ENCODE data around the gene ARHGEF6.

The ARHGEF6 gene

DNA sequence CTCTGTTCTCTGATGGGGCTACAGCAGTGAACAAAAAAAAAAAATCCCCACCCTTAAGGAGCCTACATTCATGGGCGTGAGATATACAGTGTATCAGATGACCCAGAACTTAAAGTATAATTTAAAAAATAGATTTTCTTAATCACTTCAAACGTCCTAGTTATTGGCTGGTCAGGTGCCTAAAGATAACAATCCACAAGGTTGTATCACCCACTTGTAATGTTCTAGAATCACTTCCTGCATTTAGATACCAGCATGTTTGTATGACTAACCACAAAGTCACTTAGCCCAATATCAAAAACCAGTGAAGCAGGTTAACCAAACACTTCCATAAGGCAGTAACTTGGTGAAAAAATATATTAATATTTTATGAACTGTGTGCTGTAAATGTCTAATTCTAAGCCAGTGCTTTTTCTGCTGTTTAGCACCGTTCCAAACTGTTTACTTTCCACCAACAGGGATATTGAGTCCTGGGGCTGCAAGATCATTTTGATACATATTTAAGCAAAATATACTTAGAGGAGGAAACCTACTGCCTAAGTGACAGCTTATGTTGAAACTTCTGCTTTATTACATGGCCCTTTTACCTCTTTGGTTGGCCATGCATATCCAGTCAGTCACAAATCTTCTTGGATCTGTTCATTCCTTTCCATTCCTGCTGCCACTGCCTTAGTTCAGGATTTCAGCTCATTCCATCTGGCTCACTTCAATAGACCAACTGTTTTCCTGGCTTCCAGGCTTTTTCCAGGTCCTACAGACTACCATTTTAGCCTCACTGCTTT, 89.5 kb downstream of the ARHGEF6 start:
- no peak for DNase-seq (ENCODE audit: low spot score)

DNA sequence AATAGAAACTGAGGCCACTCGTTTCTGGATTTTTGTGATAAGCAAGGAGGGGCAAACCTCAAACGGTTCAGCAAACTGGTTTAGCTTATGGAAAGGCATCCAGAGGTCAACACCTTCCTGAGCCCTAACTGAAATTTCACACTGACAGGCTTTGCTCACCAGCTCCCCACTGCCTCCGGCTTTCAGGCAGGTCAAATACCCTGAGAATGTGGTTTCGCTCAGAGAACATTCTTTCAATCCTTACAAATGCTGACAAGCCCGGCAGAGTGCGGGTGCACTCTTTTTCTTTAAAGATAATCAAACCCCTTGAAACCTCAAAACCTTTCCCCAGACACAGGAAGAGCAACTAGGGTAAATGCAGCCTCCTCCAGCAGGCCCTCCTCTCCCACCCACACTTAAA, 91.3 kb downstream of the ARHGEF6 start:
- DNase-seq (ENCODE audit: low spot score) = no peak

DNA sequence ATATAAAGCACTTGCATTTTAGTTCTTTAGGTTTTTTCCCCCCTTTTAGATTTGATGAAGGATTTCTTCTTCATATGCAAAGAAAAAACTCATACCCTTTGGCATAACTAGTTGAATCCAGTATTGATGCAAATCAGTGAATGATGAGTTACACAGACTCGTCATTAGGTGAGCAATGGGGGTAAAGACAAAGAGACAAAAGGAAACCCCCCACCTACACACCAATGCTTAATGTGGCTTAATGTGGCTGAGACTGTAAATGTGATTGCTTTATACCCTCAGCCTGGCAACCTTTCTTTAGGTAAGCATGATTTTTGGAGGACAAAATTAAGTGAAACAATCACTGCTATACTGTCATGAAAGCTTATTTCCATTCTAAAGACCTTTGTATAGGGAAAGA, 93.3 kb downstream of the ARHGEF6 start:
- DNase-seq (ENCODE audit: low spot score) = no peak

- DNase-seq (ENCODE audit: low spot score) = no peak
These were observed 96.6 kb downstream of the ARHGEF6 start for GRCh38 chrX:136684120-136684519.

DNA sequence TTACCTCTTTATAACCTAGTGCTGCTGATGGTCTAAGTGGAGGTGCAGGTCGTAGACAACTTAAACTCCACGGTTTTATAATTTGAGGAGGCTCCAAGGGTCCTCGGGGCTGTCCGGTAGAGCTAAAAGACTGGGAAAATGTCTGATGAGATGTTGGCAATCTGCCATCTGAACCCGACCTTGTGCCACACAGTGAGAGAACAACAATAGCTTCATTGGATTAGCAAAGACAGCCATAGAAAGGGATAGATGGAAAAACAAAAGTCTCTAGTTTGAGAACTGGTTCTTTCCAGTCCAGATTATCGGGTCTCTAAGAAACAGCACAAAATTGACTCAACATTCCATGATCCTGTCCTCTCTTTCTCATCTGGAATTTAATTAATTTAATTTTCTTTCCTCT, 101.2 kb downstream of the ARHGEF6 start:
- DNase-seq (ENCODE audit: low spot score) = peak; percentile 49

DNA sequence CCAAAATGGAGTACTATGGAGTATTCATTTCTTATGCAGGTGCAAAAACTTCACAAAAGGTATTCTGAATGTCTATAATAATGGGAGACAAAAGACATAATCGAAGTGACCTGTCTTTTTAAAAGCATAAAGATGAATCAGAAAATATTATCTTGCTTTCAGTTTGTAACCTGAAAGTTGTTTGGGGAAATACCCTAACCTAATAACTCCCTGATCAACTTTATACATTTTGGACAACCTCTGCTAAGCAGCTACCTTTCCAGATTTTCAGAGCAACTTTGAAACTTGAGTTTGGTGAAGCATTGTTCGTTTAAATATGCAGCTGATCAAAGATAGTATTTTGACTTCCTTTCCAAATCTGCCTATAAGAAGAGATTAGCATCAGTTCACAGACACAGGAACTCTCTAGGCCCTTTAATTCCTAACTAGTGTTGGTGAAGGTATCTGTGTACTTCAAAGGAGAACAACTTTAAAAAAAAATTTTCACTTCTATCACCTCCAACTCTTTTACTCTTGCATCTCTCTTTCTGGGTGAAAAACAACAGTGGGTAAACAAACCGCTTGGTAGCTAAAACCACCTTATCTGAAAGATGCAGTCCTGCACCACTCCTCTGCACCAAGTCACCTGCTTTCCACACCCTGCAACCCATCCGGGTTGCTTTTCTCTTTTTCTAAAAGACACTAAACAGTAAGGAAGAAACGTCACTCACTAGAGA, 106.3 kb downstream of the ARHGEF6 start:
- no peak for DNase-seq (ENCODE audit: low spot score)

- no peak for DNase-seq (ENCODE audit: low spot score)
These were observed 109.6 kb downstream of the ARHGEF6 start for GRCh38 chrX:136671006-136671610.

DNA sequence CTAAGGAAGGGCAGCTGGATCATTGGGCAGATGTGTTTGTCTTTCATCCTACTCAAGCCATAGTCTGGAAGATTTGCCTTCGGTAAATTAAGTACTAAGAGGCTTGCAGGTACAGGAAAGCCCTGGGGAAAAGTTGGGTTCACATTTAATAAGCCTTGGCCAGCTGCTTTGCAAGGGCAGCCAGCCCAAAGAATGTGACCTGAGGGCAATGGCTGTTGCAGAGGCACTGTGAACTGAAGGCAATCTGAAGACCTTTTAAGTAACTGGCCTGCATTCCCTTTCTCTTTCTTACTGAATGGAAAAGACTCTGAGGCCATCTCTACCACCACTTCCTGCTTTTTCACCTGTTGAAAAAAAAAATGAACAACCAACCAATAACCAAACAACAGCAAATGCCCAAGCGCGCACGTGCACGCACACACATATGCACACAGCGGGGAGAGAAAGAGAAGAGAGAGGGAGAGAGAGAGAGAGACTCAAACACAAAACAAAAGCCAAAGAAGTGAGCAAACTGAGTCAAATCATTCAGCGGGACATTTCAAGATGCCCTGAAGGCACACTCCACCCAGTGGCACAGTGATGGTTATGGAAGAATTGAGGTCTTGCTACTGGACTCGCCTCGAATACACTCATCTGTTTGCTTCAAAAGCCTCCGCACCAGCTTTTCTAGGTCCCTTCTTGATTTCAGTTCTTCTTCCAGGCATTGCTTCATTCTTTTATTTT, 113.1 kb downstream of the ARHGEF6 start:
- DNase-seq (ENCODE audit: low spot score) = no peak

DNA sequence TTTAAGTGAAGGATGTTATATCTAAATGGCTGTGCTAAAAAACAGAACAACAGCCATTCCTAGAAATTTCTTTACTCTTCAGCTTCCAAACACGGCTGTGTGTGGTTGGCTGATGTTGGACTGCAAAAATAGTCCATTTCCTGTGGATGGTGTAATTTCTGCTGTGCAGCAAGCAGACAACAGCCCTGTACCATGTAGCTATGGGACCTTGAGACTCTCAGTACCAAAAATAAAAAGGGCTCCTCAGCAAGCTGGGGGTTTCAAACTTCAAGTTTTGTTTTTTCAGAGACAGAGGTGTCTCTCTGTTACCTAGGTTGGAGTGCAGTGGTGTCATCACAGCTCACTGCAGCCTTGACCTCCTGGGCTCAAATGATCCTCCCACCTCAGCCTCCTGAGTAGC, 114.6 kb downstream of the ARHGEF6 start:
- DNase-seq (ENCODE audit: low spot score) = no peak

DNA sequence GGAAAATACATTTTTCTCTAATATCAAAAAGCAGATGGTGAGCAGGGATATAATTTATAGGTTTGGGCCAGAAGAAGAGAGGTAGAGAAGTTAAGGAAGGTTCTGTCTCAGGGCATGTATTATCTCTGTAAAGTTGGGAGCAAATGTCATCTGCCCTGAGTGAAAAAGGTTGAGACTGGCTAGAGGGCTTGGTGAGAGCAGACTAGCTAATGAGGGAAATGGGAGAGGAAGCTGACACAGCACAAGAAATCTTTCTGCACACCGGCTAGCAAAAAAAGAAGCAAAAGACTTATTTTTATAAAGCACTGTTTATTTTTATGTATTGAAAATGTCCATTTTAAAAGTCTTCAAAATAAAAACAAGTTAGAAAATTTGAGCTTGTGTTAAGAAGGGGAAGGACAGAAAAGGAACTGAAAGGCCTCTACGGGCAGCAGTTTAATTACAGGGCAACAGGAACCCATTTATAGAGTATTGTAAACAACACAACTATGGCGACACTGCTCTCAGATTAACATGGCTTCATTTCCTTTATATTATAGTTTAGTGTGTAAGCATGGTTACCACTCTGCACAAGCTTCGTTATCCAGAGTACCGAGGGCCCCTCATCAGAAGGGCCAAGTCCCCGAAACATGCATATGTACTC, 115.4 kb downstream of the ARHGEF6 start:
- no peak for DNase-seq (ENCODE audit: low spot score)

DNA sequence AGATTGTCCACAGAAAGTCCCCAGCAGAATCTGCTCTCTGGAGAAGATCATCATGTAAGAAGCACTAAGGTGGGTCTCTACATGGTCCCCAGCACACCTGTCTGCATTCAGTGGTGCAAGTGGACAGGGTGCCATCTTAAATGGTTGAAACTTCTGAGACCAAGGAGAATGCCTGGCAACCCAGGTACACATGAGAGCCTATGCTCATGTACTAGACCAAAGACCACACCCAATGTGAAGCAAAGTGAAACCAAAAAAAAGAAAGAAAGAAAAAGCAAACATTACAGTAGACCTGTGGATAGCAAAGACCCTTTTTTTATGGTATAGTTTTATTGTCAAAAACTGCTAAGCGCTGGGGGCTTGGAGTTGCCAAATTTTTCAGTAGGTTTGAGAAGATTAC, 117.8 kb downstream of the ARHGEF6 start:
- DNase-seq (ENCODE audit: low spot score) = no peak

DNA sequence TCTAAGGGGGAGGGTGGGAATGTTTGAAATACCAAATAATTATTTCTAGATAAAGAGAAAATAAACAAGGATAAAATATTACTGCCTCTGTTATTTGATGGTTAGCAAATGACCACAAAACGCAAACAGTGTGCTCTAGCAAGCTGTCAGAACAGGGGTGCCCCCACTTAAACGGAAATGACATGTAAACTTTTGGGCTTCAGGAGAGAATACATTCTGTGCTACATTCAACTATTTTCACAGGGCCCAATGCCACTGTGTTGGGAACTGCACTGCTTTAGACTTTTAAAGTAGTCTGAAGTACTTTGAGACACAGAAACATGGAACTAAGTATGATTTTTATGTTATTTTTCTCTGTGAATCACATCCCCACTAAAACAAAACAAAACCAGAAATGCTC, 118.6 kb downstream of the ARHGEF6 start:
- no peak for DNase-seq (ENCODE audit: low spot score)

GRCh38 chrX:136660896-136661295, 119.8 kb downstream of the ARHGEF6 start:
- no peak for DNase-seq (ENCODE audit: low spot score)

DNA sequence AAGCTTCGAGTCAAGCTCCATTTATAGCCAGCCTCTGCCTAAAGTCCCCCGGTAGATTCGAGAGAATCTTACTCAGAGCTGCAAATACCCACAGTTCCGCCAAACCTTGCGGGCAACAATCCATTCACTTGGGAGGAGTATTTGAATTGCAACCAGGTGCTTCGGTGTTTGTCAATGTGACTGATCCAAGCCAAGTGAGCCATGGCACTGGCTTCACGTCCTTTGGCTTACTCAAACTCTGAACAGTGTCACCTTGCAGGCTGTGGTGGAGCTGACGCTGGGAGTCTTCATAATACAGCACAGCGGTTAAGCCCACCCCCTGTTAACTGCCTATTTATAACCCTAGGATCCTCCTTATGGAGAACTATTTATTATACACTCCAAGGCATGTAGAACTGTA, 121.6 kb downstream of the ARHGEF6 start:
- DNase-seq (ENCODE audit: low spot score) = no peak

DNA sequence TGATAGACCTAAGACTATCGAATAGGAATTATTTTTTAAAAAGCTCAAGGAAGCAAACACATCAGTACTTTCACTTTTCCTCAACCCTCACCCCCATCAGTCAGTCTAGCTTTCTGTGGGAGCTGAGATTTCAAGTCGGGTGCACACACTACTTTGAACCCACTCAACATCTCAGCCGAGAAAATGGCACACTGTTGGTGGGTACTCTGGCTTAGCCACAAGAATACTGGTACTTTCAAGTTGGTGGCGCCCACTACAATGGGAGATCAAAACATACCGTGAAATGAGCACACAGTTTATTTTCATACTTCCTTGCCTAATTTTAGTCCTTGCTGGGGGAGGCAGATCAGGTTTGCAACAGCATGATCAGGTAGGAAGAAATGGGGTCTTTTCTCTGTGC, 122.6 kb downstream of the ARHGEF6 start:
- DNase-seq (ENCODE audit: low spot score) = no peak

DNA sequence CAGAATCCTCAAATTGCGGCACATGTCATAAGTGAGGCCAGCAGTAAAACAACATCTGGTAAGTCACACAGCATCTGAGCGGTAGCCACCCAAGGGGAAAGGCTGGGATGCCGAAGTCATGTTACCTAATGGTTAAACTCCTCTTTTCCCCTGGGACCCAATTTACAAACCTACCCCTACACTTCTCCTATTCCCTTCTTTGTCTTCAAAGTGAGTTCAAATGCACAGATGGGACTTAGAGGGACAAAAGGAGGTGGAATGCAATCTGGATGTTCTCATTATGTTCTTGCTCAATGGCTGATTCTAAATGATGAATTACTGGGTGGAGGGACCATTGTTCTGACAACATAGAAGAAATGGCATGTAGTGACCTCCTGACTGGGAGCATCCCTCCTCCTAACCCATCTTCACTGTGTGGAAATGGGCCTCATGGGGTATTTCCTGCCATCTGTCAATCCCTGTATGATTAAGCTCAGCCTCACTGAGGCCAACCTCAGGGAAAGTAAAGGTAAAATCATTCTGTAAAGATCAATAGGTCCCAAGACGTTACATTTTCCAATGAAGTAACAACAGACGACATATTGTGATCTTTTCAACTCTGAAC, 124.3 kb downstream of the ARHGEF6 start:
- DNase-seq (ENCODE audit: low spot score) = no peak

DNA sequence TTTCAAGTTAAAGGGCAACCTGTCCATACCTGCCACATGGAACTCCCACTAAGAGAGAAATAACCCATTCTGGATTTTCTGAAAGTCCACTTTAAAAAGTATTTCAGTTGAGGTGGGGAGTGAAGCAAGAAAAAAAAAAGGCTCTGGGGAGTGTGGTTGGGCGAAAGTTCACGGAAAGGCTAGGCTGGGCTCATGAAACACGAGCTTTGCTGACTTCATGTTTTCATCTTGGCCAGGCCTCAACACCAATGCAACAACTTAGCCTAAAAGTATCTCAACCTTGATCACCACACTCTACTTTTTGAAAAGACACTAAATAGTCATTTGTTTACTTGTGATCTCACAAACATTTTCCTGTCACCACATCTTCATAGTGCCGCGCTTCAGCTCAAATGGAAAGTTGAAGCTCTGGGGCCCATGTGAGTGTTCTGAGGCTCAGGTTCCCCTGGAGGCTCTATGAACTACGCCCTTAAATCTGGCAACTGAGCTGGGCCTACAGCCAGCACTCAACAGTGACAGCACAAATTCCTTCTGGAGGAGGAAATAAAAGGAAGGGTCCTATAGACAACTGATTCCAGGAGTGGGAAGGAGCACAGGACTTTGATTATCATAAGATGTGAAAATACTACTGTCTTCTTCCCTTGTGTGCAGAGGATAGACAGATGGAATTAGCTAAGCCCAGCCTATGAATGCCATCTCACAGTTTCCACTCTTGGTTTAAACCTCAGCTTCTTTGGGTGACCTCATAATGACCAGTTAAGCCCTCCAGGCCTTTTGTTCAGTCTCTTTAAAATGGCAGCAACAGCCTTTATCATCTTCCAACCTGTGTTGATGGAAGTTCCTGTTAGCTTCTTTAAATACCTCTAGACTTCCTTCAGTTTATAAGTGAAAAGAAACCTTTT, 127.7 kb downstream of the ARHGEF6 start:
- DNase-seq (ENCODE audit: low spot score) = no peak

DNA sequence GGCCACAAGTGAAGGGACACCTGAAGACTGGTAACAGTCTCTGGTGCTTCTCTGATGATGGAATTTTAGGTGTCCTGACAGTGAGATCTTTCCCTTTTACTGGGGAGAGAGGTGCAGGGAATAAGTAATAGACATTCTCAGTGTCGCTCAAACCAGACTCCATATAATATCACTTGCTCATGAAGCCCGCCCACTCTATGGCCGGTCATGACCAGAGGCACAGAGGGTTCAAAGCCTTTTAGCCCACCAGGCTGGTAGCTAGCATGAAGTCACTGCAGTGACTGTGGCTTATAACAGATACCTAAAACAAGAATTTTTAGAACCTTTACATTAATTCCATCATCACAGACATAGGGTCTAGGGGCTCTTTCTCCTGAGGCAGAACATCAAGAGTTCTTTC, 129.9 kb downstream of the ARHGEF6 start:
- DNase-seq (ENCODE audit: low spot score) = no peak

DNA sequence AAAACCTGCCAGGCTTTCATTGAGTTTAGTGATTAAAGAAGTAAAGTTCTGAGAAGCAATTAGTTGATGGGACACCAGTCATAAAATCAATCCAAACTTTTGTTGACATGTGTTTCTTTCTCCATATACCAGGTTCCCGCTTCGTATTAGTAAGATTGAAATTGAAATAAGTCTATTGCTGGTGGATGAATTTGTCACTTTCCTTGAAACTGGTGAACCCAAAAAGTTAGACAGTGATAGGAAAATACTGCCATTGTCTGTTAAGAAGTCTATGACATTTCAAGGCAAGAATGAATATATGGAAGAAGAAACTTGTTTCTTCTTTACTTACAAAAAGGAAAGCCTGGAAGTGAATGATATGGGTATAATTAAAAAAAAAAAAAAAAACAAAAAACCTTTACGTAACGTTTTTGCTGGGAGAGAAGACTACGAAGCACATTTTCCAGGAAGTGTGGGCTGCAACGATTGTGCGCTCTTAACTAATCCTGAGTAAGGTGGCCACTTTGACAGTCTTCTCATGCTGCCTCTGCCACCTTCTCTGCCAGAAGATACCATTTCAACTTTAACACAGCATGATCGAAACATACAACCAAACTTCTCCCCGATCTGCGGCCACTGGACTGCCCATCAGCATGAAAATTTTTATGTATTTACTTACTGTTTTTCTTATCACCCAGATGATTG, 132.9 kb downstream of the ARHGEF6 start, which contains the start of gene CD40LG:
TSS of gene CD40LG (plus strand) at position 482 of the 684 bp plus-strand sequence. CDS start at position 573, 91 bp downstream.
- no peak for DNase-seq (ENCODE audit: low spot score)

Data from pons (tissue), 1 donor.